ENCODE data around the gene CYTH3. TPM values are rescaled to one million over a fixed set of nuclear protein-coding genes. Genes with fewer than 3 reads are reported as not detected.

CYTH3 gene
- total RNA-seq, 1 experiment from 2014 or later, result 16.7 TPM

GRCh38 chr7:6244021-6244420 lies 28.4 kb downstream of the CYTH3 start:
- H3K27me3 ChIP-seq (ENCODE audit: insufficient read depth, low read length), result no peaks in the 10 kb centered on the region
- no peak overlapping the region for H2AFZ ChIP-seq (ENCODE audit: low read depth, low read length, poor library complexity, severe bottlenecking)
- H3K4me3 ChIP-seq (replicated peaks in 1 of 2; ENCODE audit: low read depth in 1 of 2, low read length in 2 of 2), result no peak overlapping the region
- POLR2A ChIA-PET, result no interaction called here
- RAD21 ChIA-PET (ENCODE audit: low non-redundant PET in 1 of 2, low total read pairs in 2 of 2, uncharacterized antibody in 2 of 2, unreplicated experiment in 2 of 2), result no interaction called here
- H3K27ac ChIP-seq (ENCODE audit: low read depth, low read length), result no peak overlapping the region
- BruUV-seq (replicated peaks), result no TSS peak
- H3K9ac ChIP-seq (ENCODE audit: low read length), result no peak overlapping the region
- DNase-seq (ENCODE audit: low read depth, low spot score) (no peak), ATAC-seq (no peak)
- no peak overlapping the region for H3K4me2 ChIP-seq (ENCODE audit: low read length)
- H3K9me2 ChIP-seq (ENCODE audit: insufficient read depth), result no peaks in the 10 kb centered on the region
- H3K4me1 ChIP-seq (ENCODE audit: control insufficient read depth in 1 of 2, insufficient read depth in 2 of 2, low read length in 2 of 2), result 0 out of 4 replicates have a peak, but pooled peaks cover 0 to 3% of the 10 kb centered on the region in 2 experiments
- CTCF ChIA-PET, result no interaction called here
- no peaks in the 10 kb centered on the region for H4K20me1 ChIP-seq (ENCODE audit: insufficient read depth)
- no peak for TF ChIP-seq RAD21 (IDR thresholded peaks at IDR 0.05; ENCODE audit: low read depth)
- no peak for TF ChIP-seq SRF (IDR thresholded peaks at IDR 0.05; ENCODE audit: low read depth)
- intact Hi-C loops (cut with micrococcal nuclease), result no loop called here
- no peaks in the 10 kb centered on the region for H3K36me3 ChIP-seq (ENCODE audit: control insufficient read depth in 1 of 2, insufficient read depth in 2 of 2, low read length in 2 of 2)
- H3K9me3 ChIP-seq (ENCODE audit: control insufficient read depth in 1 of 2, insufficient read depth in 1 of 2, low read depth in 1 of 2, low read length in 2 of 2), result no peaks in the 10 kb centered on the region
- H3K79me2 ChIP-seq (ENCODE audit: insufficient read depth, low read length), result peaks cover 7% of the 10 kb centered on the region

GRCh38 chr7:6243168-6243567 lies 29.3 kb downstream of the CYTH3 start:
- no peaks in the 10 kb centered on the region for H3K4me1 ChIP-seq (ENCODE audit: control insufficient read depth in 1 of 2, insufficient read depth in 2 of 2, low read length in 2 of 2)
- POLR2A ChIA-PET, result no interaction called here
- H3K36me3 ChIP-seq (ENCODE audit: control insufficient read depth in 1 of 2, insufficient read depth in 2 of 2, low read length in 2 of 2), result no peaks in the 10 kb centered on the region
- CTCF ChIA-PET, result no interaction called here
- H3K4me2 ChIP-seq (ENCODE audit: low read length), result no peak overlapping the region
- H3K27me3 ChIP-seq (ENCODE audit: insufficient read depth, low read length), result no peaks in the 10 kb centered on the region
- ATAC-seq (no peak), DNase-seq (ENCODE audit: low read depth, low spot score) (no peak)
- intact Hi-C loops (cut with micrococcal nuclease), result no loop called here
- no peak for TF ChIP-seq SP1 (IDR thresholded peaks at IDR 0.05; ENCODE audit: low read depth)
- no peak for TF ChIP-seq CBX3 (IDR thresholded peaks at IDR 0.05; ENCODE audit: low read depth)
- no peak for TF ChIP-seq ZNF274 (IDR thresholded peaks at IDR 0.05; ENCODE audit: low read depth, low read length)
- TF ChIP-seq TCF7L2 (IDR thresholded peaks at IDR 0.05; ENCODE audit: borderline replicate concordance, extremely low read depth, insufficient read depth, insufficient read length), result no peak
- no peak for TF ChIP-seq EZH2phosphoT487 (IDR thresholded peaks at IDR 0.05; ENCODE audit: borderline replicate concordance)
- TF ChIP-seq EZH2 (IDR thresholded peaks at IDR 0.05), result no peak
- no peak for TF ChIP-seq ELF1 (IDR thresholded peaks at IDR 0.05; ENCODE audit: borderline replicate concordance, low read depth)
- no peak for TF ChIP-seq ZFX (IDR thresholded peaks at IDR 0.05)
- TF ChIP-seq SRF (IDR thresholded peaks at IDR 0.05; ENCODE audit: low read depth), result no peak
- TF ChIP-seq ZBTB33 (IDR thresholded peaks at IDR 0.05; ENCODE audit: extremely low read depth, insufficient replicate concordance, low read length), result no peak
- no peak for TF ChIP-seq POLR2AphosphoS5 (IDR thresholded peaks at IDR 0.05; ENCODE audit: low read depth, low read length)
- no peak overlapping the region for H3K4me3 ChIP-seq (replicated peaks in 1 of 2; ENCODE audit: low read depth in 1 of 2, low read length in 2 of 2)
- no peak overlapping the region for H2AFZ ChIP-seq (ENCODE audit: low read depth, low read length, poor library complexity, severe bottlenecking)
- H3K9ac ChIP-seq (ENCODE audit: low read length), result no peak overlapping the region
- H3K79me2 ChIP-seq (ENCODE audit: insufficient read depth, low read length), result peaks cover 7% of the 10 kb centered on the region
- no peaks in the 10 kb centered on the region; the same call in 1 of the 2 replicates for H4K20me1 ChIP-seq (ENCODE audit: insufficient read depth)
- BruUV-seq (replicated peaks), result no TSS peak
- no peaks in the 10 kb centered on the region for H3K9me3 ChIP-seq (ENCODE audit: control insufficient read depth in 1 of 2, insufficient read depth in 1 of 2, low read depth in 1 of 2, low read length in 2 of 2)
- RAD21 ChIA-PET (ENCODE audit: low non-redundant PET in 1 of 2, low total read pairs in 2 of 2, uncharacterized antibody in 2 of 2, unreplicated experiment in 2 of 2), result no interaction called here
- no peaks in the 10 kb centered on the region for H3K9me2 ChIP-seq (ENCODE audit: insufficient read depth)
- H3K27ac ChIP-seq (ENCODE audit: low read depth, low read length), result no peak overlapping the region
